Esophagus muscularis mucosa (tissue), 4 donors: ENCODE results near the gene SCRG1. TPM values are rescaled to one million over a fixed set of nuclear protein-coding genes. Genes with fewer than 3 reads are reported as not detected.

Experiments used
- DNase-seq: peaks from one replicate; pipeline ENCODE4 v3.0.0-alpha.2; 2017; ENCODE audit errors: extremely low spot score
- H3K27ac ChIP-seq, 4 donors: fragments of 200-600 bp; sonication (generic); replicated peaks in 1 of 4; 1 replicate in 3 of 4; 2 replicates in 1 of 4; pipeline ENCODE4 v1.5.1; 2016 to 2019; ENCODE audit warnings: mild to moderate bottlenecking in 1 of 4
- H3K27me3 ChIP-seq, 4 donors: fragments of 200-600 bp; sonication (generic); one replicate each; pipeline versions ENCODE4 v1.5.1 to v1.6.0; 2016 to 2019
- H3K36me3 ChIP-seq, 4 donors: fragments of 200-600 bp; sonication (generic); one replicate each; pipeline ENCODE4 v1.5.1; 2016 to 2019
- H3K4me1 ChIP-seq, 4 donors: fragments of 200-600 bp; sonication (generic); one replicate each; pipeline ENCODE4 v1.5.1; 2016 to 2019
- H3K4me3 ChIP-seq, 4 donors: fragments of 200-600 bp; sonication (generic); 1 replicate in 2 of 4; 2 replicates in 2 of 4; pipeline ENCODE4 v1.5.1; 2016 to 2019; ENCODE audit warnings: mild to moderate bottlenecking in 4 of 4, moderate library complexity in 1 of 4
- H3K9me3 ChIP-seq, 4 donors: fragments of 200-600 bp; sonication (generic); 1 replicate in 3 of 4; 2 replicates in 1 of 4; pipeline ENCODE4 v1.5.1; 2016 to 2019
- EP300 ChIP-seq: sonication (generic); formaldehyde crosslinking; IDR thresholded peaks from one replicate; pipeline ENCODE4 v1.6.1; 2017; ENCODE audit warnings: antibody characterized with exemption
- POLR2A ChIP-seq: fragments of 450-650 bp; IDR thresholded peaks from one replicate; pipeline ENCODE4 v1.6.1; 2017; ENCODE audit warnings: antibody characterized with exemption, moderate library complexity, mild to moderate bottlenecking, low read depth
- POLR2AphosphoS5 ChIP-seq, 2 donors: sonication (generic); formaldehyde crosslinking; IDR thresholded peaks; one replicate each; pipeline ENCODE4 v1.6.1; 2017; ENCODE audit warnings: antibody characterized with exemption in 2 of 2
- WGBS: methylation state at CpG from one replicate; pipeline ENCODE4 v1.1.5; 2018; 5-methylcytosine and 5-hydroxymethylcytosine counted together
- intact Hi-C: fragments of 100-400 bp; cut with DNase I; formaldehyde crosslinking; loops from one replicate; pipeline ENCODE4 v1.15.1; 2023
- total RNA-seq, 4 donors: library from RNA; depleted of rRNA; stranded (reverse); fragments of >200 nt; gene quantifications; one replicate each; pipeline versions ENCODE4 v1.1.0 to v1.2.1, GENCODE V29; 2016
- TF ChIP-seq, protein P1 (sequence below), 3 experiments: fragments of 200-600 bp in 2 of 3; fragments of 450-650 bp in 1 of 3; sonication (generic) in 2 of 3; IDR thresholded peaks; one replicate each; pipeline ENCODE4 v1.5.1; 2017 to 2019; ENCODE audit warnings: antibody characterized with exemption in 3 of 3, mild to moderate bottlenecking in 2 of 3, moderate library complexity in 1 of 3

The SCRG1 gene
- total RNA-seq, 4 donors from 2014 or later: 2.3 to 3.0 (median 2.7) TPM

DNA sequence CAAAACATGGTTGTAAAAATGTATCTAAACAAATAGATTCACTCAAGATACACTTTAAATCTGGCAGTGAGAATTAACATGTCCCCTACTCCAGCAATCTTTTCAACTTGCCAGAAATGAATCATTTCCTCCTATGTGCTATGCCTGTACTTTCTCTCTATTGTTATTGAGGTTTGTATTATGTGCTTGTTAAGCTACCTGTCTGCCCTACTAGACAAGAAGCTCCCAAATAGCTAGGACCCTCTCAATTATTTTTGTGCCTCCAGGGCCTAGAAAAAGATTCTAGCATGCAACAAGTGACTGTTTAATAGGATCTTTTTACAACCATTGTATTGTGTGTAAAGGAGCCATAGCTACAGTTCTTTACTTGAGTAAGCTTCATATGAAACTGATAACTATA, 31.6 kb downstream of the SCRG1 start:
- Histone ChIP-seq H3K4me3 (peak overlapping the region in 2 of 4 donors; percentile 87 to 88), H3K27me3 (no peaks in the 10 kb centered on the region), H3K9me3 (no peaks in the 10 kb centered on the region), H3K36me3 (no peaks in the 10 kb centered on the region), H3K4me1 (peaks cover 14 to 35% (median 25%) of the 10 kb centered on the region in 4 donors), H3K27ac (peak overlapping the region; percentile 14 to 95 (median 91))
- intact Hi-C loops: no loop called here
- TF ChIP-seq, protein P1, sequence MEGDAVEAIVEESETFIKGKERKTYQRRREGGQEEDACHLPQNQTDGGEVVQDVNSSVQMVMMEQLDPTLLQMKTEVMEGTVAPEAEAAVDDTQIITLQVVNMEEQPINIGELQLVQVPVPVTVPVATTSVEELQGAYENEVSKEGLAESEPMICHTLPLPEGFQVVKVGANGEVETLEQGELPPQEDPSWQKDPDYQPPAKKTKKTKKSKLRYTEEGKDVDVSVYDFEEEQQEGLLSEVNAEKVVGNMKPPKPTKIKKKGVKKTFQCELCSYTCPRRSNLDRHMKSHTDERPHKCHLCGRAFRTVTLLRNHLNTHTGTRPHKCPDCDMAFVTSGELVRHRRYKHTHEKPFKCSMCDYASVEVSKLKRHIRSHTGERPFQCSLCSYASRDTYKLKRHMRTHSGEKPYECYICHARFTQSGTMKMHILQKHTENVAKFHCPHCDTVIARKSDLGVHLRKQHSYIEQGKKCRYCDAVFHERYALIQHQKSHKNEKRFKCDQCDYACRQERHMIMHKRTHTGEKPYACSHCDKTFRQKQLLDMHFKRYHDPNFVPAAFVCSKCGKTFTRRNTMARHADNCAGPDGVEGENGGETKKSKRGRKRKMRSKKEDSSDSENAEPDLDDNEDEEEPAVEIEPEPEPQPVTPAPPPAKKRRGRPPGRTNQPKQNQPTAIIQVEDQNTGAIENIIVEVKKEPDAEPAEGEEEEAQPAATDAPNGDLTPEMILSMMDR (IDR thresholded peaks at IDR 0.05): no peak
- no peak for TF ChIP-seq POLR2AphosphoS5 (IDR thresholded peaks at IDR 0.05)
- TF ChIP-seq EP300: no peak
- TF ChIP-seq POLR2A: no peak
- DNase-seq: no peak

DNA sequence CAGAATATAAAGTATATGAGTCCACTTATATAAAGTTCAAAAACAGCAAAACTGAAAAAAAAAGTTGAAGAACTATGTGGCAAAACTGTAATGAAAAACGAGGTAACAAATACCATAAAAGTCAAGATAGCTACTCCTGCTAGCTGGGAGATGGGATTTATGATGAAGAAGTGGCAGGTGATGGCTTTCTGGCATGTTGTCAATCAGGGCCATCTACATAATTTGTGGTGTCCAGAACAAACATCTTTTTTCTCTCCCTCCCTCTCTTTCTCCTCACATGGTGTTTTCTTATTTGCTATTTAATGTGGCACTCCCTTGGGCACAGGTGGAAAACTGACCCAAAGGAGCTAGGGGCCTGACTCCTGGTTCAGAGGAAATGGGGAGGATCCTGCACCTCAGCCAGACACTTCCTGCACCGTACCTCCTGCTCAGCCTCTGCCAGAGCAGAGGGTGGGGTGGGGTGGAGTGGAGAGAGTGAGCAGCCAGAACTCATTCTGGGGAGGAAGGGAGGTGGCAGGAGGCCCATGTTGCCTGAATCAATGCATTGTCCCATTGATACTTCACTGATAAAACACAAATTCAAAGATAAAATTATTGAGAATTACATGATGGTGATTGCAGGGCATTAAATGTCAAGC, 33.4 kb downstream of the SCRG1 start:
- Histone ChIP-seq H3K4me3 (no peak overlapping the region), H3K27me3 (no peaks in the 10 kb centered on the region), H3K4me1 (peaks cover 14 to 33% (median 25%) of the 10 kb centered on the region in 4 donors), H3K27ac (peak overlapping the region in 2 of 4 donors; percentile 17 to 23), H3K36me3 (no peaks in the 10 kb centered on the region), H3K9me3 (no peaks in the 10 kb centered on the region)
- intact Hi-C loops: no loop called here
- no peak for TF ChIP-seq POLR2AphosphoS5 (IDR thresholded peaks at IDR 0.05)
- TF ChIP-seq, protein P1 (IDR thresholded peaks at IDR 0.05): no peak
- no peak for TF ChIP-seq POLR2A
- no peak for TF ChIP-seq EP300
- 47% methylated on average over 2 of the region's 2 CpGs for WGBS
- no peak for DNase-seq

DNA sequence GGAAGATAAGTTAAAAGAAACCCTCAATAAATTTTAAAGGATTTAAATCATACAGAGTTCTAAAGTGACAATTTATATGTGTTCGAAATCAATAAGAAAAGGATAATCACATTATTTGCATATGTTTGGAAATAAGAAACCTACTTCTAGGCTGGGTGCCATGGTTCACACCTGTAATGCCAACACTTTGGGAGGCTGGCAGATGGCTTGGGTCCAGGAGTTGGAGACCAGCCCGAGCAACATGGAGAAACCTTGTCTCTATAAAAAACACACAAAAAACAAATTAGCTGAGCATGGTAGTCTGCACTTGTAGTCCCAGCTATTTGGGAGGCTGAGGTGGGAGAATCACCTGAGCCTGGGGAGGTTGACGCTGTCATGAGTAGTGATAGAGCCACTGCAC, 36.2 kb downstream of the SCRG1 start:
- Histone ChIP-seq H3K27me3 (no peaks in the 10 kb centered on the region), H3K27ac (no peak overlapping the region), H3K9me3 (no peaks in the 10 kb centered on the region), H3K4me3 (no peak overlapping the region), H3K4me1 (peaks cover 6 to 18% (median 14%) of the 10 kb centered on the region in 4 donors), H3K36me3 (no peaks in the 10 kb centered on the region)
- TF ChIP-seq EP300 (no peak), POLR2A (no peak), POLR2AphosphoS5 (IDR thresholded peaks at IDR 0.05) (no peak)
- TF ChIP-seq, protein P1 (IDR thresholded peaks at IDR 0.05): no peak
- DNase-seq: no peak
- WGBS: 94% methylated on average over 3 of the region's 3 CpGs
- intact Hi-C loops: no loop called here

DNA sequence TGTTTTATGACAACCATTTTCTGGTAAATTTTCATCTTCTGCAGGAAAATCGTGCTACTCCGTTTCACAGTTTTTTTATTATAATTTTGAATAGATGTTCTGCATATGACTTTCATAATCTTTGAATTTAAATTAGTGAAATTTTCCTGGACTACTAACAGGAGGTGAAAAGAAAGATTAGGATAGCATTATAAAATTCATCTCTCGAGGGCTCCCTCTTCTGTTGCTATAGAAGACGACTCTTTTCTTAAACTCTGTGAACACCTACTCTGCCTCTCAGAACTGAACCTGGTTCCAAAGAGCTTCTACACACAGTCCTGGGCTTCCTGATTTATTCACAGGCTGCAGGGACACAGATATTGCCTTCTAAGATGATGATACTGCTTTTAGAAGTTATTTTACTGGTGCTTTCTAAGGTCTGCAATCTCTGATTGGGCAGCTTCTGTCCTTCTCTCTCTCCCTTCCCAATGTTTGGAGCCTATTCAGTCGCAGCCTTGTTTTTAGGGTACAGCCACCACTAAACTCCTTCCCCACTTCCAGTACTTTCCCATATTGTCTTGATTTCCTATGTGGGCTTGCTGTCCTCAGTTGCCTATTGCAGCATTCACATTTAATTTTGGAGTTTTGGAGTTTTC, 38.2 kb downstream of the SCRG1 start:
- no peaks in the 10 kb centered on the region for H3K9me3 ChIP-seq
- TF ChIP-seq POLR2AphosphoS5 (IDR thresholded peaks at IDR 0.05) (no peak), POLR2A (no peak)
- TF ChIP-seq, protein P1 (IDR thresholded peaks at IDR 0.05): peak; percentile 12 to 40 (median 16)
- 57% methylated on average over 5 of the region's 5 CpGs for WGBS
- H3K27me3 ChIP-seq: no peaks in the 10 kb centered on the region
- intact Hi-C loops: no loop called here
- H3K36me3 ChIP-seq: no peaks in the 10 kb centered on the region
- no peak overlapping the region for H3K27ac ChIP-seq
- no peak overlapping the region for H3K4me3 ChIP-seq
- peaks cover 0 to 4% (median 2%) of the 10 kb centered on the region in 4 donors for H3K4me1 ChIP-seq
- DNase-seq: no peak
